Ectodermal cell (in vitro differentiated cells): ENCODE data around the gene MDFIC2.

Source experiments
- H3K27ac ChIP-seq: 2 replicates; pipeline ENCODE4 v1.7.0; 2013; ENCODE audit warnings: mild to moderate bottlenecking, low read depth, low read length; ENCODE audit not compliant: insufficient read depth, poor library complexity, severe bottlenecking
- H3K27me3 ChIP-seq: 2 replicates; pipeline ENCODE4 v1.7.0; 2013; ENCODE audit warnings: mild to moderate bottlenecking, low read length; ENCODE audit not compliant: insufficient read depth, control insufficient read depth, poor library complexity, severe bottlenecking
- H3K36me3 ChIP-seq: one replicate; pipeline ENCODE4 v1.7.0; 2013; ENCODE audit warnings: low read length; ENCODE audit not compliant: control insufficient read depth, insufficient read depth
- H3K4me1 ChIP-seq: one replicate; pipeline ENCODE4 v1.7.0; 2013; ENCODE audit warnings: low read length; ENCODE audit not compliant: control insufficient read depth, insufficient read depth
- H3K4me3 ChIP-seq: 2 replicates; pipeline ENCODE4 v1.7.0; 2013; ENCODE audit warnings: low read depth, low read length, control low read depth; ENCODE audit not compliant: insufficient read depth
- H3K9me3 ChIP-seq: 2 replicates; pipeline ENCODE4 v1.7.0; 2013; ENCODE audit warnings: mild to moderate bottlenecking, low read length, moderate library complexity; ENCODE audit not compliant: control insufficient read depth
- WGBS, 2 experiments: methylation state at CpG; one replicate each; pipeline ENCODE4 v1.1.7; 2013; ENCODE audit warnings: missing lambda C conversion rate in 2 of 2; 5-methylcytosine and 5-hydroxymethylcytosine counted together

Gene MDFIC2

DNA sequence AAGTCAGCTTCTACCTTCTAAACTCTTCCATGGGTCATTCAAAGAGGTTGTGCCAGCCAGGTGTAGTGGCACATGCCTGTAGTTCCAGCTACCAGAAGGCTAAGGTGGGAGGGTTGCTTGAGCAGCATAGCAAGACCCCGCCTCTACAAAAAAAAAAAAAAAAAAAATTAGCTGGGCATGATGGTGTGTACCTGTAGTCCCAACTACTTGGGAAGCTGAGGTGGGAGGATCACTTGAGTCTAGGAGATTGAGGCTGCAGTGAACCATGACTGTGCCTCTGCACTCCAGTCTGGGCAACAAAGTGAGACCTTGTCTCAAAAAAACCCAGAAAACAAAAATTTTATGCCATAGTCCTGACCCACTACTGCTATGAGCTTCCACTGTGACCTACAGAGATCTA, 126.8 kb downstream of the MDFIC2 start:
- no peaks in the 10 kb centered on the region for H3K4me1 ChIP-seq
- no peaks in the 10 kb centered on the region for H3K9me3 ChIP-seq
- WGBS, 2 experiments: 90 to 91% methylated on average over 1 of the region's 1 CpG
- H3K4me3 ChIP-seq: no peak overlapping the region
- no peaks in the 10 kb centered on the region for H3K27me3 ChIP-seq
- no peaks in the 10 kb centered on the region for H3K36me3 ChIP-seq
- H3K27ac ChIP-seq: no peak overlapping the region

- Histone ChIP-seq H3K9me3 (no peaks in the 10 kb centered on the region), H3K27me3 (no peaks in the 10 kb centered on the region), H3K27ac (no peak overlapping the region), H3K4me3 (no peak overlapping the region), H3K36me3 (no peaks in the 10 kb centered on the region), H3K4me1 (no peaks in the 10 kb centered on the region)
- 94 to 99% methylated on average over 7 of the region's 8 CpGs for WGBS, 2 experiments
Observed at GRCh38 chr3:70183781-70184504, 128.5 kb downstream of the MDFIC2 start.

GRCh38 chr3:70182166-70182565, 130.3 kb downstream of the MDFIC2 start:
- H3K27ac ChIP-seq: no peak overlapping the region
- H3K4me1 ChIP-seq: no peaks in the 10 kb centered on the region
- no peaks in the 10 kb centered on the region for H3K9me3 ChIP-seq
- no peak overlapping the region for H3K4me3 ChIP-seq
- 73 to 75% methylated on average over 12 of the region's 12 CpGs for WGBS, 2 experiments
- H3K27me3 ChIP-seq: no peaks in the 10 kb centered on the region
- no peaks in the 10 kb centered on the region for H3K36me3 ChIP-seq

DNA sequence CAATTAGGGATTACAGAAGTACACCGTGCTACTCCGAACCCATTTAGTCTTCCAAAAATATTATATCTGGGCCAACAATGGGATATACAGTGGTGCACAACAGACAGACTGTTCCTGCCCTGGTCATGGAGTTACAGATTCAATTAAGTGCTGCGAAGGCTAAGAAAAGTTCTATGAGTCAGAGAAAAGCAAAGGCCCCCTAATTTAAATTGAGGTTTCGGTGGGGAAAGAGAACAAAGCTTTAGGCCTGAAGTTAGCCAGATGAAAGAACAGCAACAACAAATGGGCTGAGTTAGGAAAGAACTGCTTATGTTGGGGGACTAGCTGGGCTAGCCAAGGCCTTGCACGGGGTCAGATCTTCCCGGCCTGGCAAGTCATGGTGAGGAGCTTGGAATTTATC, 131.8 kb downstream of the MDFIC2 start:
- 93% methylated on average over 6 of the region's 6 CpGs for WGBS, 2 experiments
- Histone ChIP-seq H3K4me1 (no peaks in the 10 kb centered on the region), H3K4me3 (no peak overlapping the region), H3K9me3 (no peaks in the 10 kb centered on the region), H3K27me3 (no peaks in the 10 kb centered on the region), H3K36me3 (no peaks in the 10 kb centered on the region), H3K27ac (no peak overlapping the region)

DNA sequence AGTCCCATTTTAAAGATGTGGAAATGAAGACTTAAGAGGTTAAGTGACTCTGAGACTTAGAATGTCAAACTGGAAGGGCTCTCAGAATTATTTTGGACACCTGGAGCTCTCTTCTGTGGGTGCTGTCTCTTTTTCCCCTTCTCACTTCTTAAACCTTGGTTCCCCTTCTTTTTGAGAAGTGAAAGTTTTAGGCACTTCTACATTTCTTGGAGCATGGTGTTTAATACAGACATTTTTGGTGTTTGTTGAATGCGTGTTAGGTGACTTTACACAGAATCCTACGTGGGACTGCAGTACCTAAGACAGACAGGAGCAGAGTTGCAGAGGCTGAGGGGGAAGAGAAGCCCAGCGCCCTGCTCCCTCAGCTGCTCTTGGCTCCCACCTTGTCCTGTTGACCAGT, 133.3 kb downstream of the MDFIC2 start:
- Histone ChIP-seq H3K4me3 (no peak overlapping the region), H3K27me3 (no peaks in the 10 kb centered on the region), H3K27ac (no peak overlapping the region), H3K9me3 (no peaks in the 10 kb centered on the region), H3K36me3 (no peaks in the 10 kb centered on the region), H3K4me1 (no peaks in the 10 kb centered on the region)
- WGBS, 2 experiments: 86 to 87% methylated on average over 3 of the region's 3 CpGs

DNA sequence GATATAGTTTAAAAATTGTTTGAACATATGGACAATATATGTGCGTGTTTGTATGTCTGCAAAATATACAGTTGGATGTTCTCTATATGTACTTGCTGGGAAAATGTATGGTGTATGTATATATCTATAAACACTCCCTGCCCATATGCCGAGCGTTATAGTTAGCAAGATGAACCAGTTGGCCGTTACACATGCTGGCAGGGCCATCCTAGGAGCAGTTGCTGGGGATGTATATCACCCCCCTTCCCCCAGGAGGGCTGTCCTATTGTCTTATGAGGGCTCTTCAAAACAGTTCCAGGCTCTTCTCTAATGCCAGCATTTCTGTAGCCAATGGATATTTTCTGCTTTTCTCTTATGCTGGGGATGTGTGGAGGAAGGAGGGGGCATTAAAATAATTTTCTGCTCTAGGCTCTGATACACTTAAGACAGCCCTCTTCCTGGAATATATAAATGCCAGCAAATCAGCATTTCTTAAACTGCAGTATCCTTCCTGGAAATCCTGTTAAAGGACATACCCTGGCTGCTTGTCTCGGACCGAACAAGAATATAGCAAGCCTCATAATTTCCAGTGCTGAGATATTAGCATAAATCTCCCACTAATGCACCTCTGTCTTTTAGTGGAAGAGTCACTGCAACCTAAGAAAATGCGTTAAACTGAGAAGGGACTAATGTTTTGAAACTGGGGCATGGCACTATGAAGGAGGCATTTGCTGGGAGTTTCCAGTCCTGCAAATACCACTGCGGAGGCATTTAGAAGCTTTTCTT, 134.4 kb downstream of the MDFIC2 start:
- no peak overlapping the region for H3K27ac ChIP-seq
- H3K4me1 ChIP-seq: no peaks in the 10 kb centered on the region
- no peaks in the 10 kb centered on the region for H3K36me3 ChIP-seq
- no peaks in the 10 kb centered on the region for H3K27me3 ChIP-seq
- no peak overlapping the region for H3K4me3 ChIP-seq
- no peaks in the 10 kb centered on the region for H3K9me3 ChIP-seq
- 87 to 92% methylated on average over 8 of the region's 8 CpGs for WGBS, 2 experiments

GRCh38 chr3:70176224-70176623, 136.2 kb downstream of the MDFIC2 start:
- H3K4me3 ChIP-seq: no peak overlapping the region
- 88 to 92% methylated on average over 3 to 4 of the region's 4 CpGs for WGBS, 2 experiments

DNA sequence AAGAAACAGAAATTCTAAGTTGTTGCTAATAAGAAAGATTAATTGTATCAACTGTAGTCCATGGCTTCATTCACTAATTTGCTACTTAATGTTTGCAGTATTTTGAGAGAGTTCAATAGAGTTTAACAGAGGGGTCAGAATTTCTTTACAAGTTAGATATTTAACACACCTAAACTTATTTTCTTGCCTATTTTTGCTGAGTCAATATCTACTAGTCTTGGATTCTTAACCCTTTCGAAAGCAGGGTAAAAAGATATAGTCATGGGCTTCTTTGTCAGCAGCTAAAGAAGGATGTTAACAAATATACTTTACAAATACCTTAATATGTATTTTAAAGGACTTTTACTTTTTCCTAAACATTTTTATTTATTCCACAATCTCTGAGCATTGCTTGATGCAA, 155.6 kb downstream of the MDFIC2 start:
- Histone ChIP-seq H3K4me3 (no peak overlapping the region), H3K27me3 (no peaks in the 10 kb centered on the region), H3K27ac (no peak overlapping the region), H3K4me1 (no peaks in the 10 kb centered on the region), H3K9me3 (peaks cover 2% of the 10 kb centered on the region), H3K36me3 (no peaks in the 10 kb centered on the region)
- no CpG with 5 or more reads among the region's 1 CpG for WGBS, 2 experiments

More at GRCh38 chr3:70176224-70176623, 136.2 kb downstream of the MDFIC2 start:
- Histone ChIP-seq H3K4me1 (no peaks in the 10 kb centered on the region), H3K27ac (no peak overlapping the region), H3K9me3 (no peaks in the 10 kb centered on the region), H3K27me3 (no peaks in the 10 kb centered on the region), H3K36me3 (no peaks in the 10 kb centered on the region)

DNA sequence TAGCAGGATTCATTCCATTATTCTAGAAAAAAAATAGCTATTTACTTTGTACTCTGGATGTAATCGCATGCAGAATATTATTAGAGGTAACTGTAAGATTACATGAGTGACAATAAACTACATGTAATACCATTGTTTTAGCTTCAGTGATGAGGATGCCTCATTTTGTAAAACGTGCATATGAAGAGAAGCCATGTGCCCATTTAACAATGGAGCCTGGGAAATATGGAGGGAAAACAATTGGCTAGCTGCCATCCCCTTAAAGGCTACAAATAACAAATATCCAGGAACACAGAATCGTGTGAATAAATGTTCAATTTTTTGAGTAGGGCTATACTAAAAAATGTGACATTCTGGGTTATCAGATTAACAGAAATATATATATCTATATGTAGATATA, 161.8 kb downstream of the MDFIC2 start:
- H3K9me3 ChIP-seq: no peaks in the 10 kb centered on the region
- WGBS, 2 experiments: 95 to 100% methylated on average over 1 to 2 of the region's 3 CpGs
- H3K27ac ChIP-seq: no peak overlapping the region
- no peaks in the 10 kb centered on the region for H3K27me3 ChIP-seq
- H3K4me1 ChIP-seq: no peaks in the 10 kb centered on the region
- no peak overlapping the region for H3K4me3 ChIP-seq
- no peaks in the 10 kb centered on the region for H3K36me3 ChIP-seq

DNA sequence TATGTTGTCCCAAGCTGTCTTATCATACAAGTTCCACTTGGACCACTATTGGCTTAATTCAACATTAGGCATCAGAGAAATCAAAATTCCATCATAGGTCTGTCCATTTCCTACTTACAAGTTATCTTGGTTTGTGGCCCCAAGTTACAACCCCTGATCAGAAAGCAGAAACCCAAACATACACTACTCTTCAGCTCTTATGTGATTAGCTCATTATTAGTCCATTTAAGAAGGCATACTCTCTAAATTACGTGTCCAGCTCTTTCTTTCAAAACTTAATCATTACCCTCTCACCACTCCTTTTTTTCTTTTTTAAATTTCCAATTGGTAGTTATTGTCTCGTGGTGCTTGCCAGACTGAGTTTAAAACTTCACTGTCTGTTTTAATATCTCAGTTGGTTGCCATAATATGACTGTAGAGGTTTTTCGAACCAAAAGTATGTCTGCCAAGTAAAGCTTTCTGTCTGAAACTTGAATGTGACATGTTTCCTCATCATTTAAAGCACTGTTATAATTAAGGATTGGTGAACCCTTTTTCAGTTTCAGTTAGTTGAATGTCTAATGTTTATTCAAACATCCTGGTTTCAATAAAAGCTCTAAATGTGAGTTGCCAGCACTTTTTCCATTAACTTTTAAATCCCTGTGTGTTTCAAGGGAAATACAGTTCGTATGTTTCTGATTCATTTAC, 162.6 kb downstream of the MDFIC2 start:
- Histone ChIP-seq H3K9me3 (no peaks in the 10 kb centered on the region), H3K4me1 (no peaks in the 10 kb centered on the region), H3K36me3 (no peaks in the 10 kb centered on the region), H3K27me3 (no peaks in the 10 kb centered on the region), H3K27ac (no peak overlapping the region), H3K4me3 (no peak overlapping the region)
- 95 to 97% methylated on average over 3 to 4 of the region's 4 CpGs for WGBS, 2 experiments
